Endothelial cell of umbilical vein (primary cell): Measurements from ENCODE around the gene FKRP.

Experiments used
- CTCF ChIP-seq, 2 donors: IDR thresholded peaks; 1 replicate in 1 of 2; 2 replicates in 1 of 2; pipeline ENCODE4 v1.5.1; 2011; ENCODE audit warnings: low read length in 2 of 2, mild to moderate bottlenecking in 2 of 2, moderate library complexity in 2 of 2, control low read depth in 1 of 2, inconsistent platforms in 1 of 2, low read depth in 1 of 2; ENCODE audit not compliant: insufficient read depth in 1 of 2; ENCODE audit errors: extremely low read depth in 1 of 2
- EZH2 ChIP-seq: IDR thresholded peaks from 2 replicates; pipeline ENCODE4 v1.6.1; 2012; ENCODE audit warnings: borderline replicate concordance, low read depth, mild to moderate bottlenecking, moderate library complexity, low read length, inconsistent platforms; ENCODE audit not compliant: severe bottlenecking
- GATA2 ChIP-seq: IDR thresholded peaks from 2 replicates; pipeline ENCODE4 v1.7.0; 2011; ENCODE audit warnings: low read depth, mild to moderate bottlenecking, moderate library complexity, mixed read lengths, low read length; ENCODE audit not compliant: insufficient read length, insufficient read depth
- POLR2A ChIP-seq: IDR thresholded peaks from 2 replicates; pipeline ENCODE4 v1.6.1; 2012; ENCODE audit warnings: low read depth, mild to moderate bottlenecking, control low read depth, low read length
- POLR2AphosphoS5 ChIP-seq: IDR thresholded peaks from 2 replicates; pipeline ENCODE4 v1.6.1; 2012; ENCODE audit warnings: low read depth, mild to moderate bottlenecking, control low read depth, low read length, moderate library complexity; ENCODE audit not compliant: insufficient read depth

DNA sequence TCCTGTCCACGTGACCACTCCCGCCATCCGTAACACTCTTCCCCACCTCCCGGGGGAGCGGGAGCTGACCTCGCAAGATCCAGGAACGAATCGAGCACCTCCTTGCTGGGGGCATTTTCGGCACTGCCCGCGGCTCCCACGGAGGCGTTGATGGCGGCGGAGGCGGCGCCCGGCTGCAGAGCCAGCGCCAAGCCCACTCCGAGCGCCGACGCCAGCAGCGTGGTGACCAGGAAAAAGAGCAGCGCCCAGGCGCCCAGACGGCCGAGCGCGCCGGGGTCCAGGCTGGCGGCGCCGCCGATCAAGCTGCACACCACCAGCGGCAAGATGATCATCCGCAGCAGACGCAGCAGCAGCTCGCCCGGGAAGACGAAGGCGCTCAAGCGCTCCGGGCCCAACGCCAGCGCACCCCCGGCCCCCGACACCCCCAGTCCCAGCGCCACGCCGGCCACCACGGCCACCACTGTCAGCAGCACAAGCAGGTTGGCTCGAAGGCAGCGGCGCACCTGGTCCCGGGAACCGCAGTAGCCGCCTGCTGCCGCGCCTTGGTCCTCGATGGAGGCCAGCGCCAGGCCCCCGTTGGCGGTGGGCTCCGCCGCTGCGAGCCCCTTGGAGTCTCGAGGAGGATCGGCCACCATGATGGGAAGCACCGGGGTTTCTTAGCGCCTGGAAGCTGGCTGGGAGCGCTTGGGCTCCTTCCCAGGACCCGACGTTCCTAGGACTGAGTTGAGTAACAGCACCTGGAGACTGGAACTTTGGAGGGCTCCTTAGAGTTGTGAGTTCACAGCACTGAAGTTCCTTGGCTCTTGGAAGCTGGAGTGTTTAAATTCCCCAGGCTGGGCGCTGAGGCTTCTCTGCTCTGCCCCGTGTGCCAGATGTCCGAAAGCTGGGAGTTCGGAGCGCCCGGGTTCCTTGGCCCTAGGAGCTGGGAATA lies 41.7 kb downstream of the FKRP start:
- TF ChIP-seq CTCF (IDR thresholded peaks at IDR 0.05; ENCODE audit: extremely low read depth in 1 of 2, insufficient read depth in 1 of 2, low read depth in 1 of 2, low read length in 2 of 2): no peak
- TF ChIP-seq POLR2AphosphoS5: no peak
- TF ChIP-seq EZH2: no peak
- TF ChIP-seq POLR2A: no peak
- TF ChIP-seq GATA2: no peak
